ENCODE data around the gene SEZ6L2. TPM values are rescaled to one million over a fixed set of nuclear protein-coding genes. Genes with fewer than 3 reads are reported as not detected.

SEZ6L2 gene
- total and polyA plus RNA-seq, 2 donors (not counting 1 experiment from before 2014, with no cell fraction given): 1.2 to 1.8 TPM

GRCh38 chr16:29854520-29855100 lies 44.7 kb downstream of the SEZ6L2 start:
- Histone ChIP-seq H3K4me2 (ENCODE audit: extremely low read depth, insufficient read depth, low read length) (no peak overlapping the region), H4K20me1 (ENCODE audit: control insufficient read depth, extremely low read depth, insufficient read depth, low read length) (no peaks in the 10 kb centered on the region), H3K9ac (ENCODE audit: insufficient read depth, low read length) (no peak overlapping the region), H3K9me3 (ENCODE audit: control insufficient read depth, insufficient read depth, low read depth, low read length) (no peaks in the 10 kb centered on the region), H3K27me3 (ENCODE audit: control insufficient read depth, insufficient read depth, low read length) (no peaks in the 10 kb centered on the region), H2AFZ (ENCODE audit: low read length) (no peak overlapping the region), H3K4me3 (replicated peaks in 1 of 4; ENCODE audit: control extremely low read depth in 1 of 4, insufficient read depth in 1 of 4, low read depth in 3 of 4, low read length in 4 of 4) (no peak overlapping the region), H3K27ac (ENCODE audit: insufficient read depth, low read length) (no peak overlapping the region), H3K4me1 (ENCODE audit: control insufficient read depth, extremely low read depth, insufficient read depth, low read length) (no peaks in the 10 kb centered on the region), H3K79me2 (ENCODE audit: control insufficient read depth, insufficient read depth, low read length) (no peaks in the 10 kb centered on the region), H3K36me3 (ENCODE audit: control insufficient read depth, insufficient read depth, low read length) (peaks cover 11% of the 10 kb centered on the region)
- DNase-seq (ENCODE audit: low read depth in 2 of 2): no peak
- no peak for TF ChIP-seq CTCF (conservative IDR thresholded peaks at IDR 0.05 in 1 of 2, IDR thresholded peaks at IDR 0.05 in 1 of 2; ENCODE audit: low read depth in 1 of 2, low read length in 2 of 2)
- no peak for TF ChIP-seq EZH2 (IDR thresholded peaks at IDR 0.05; ENCODE audit: low read length, missing control alignments)

- no peaks in the 10 kb centered on the region for H3K79me2 ChIP-seq (ENCODE audit: control insufficient read depth, insufficient read depth, low read length)
- H3K4me3 ChIP-seq (replicated peaks in 1 of 4; ENCODE audit: control extremely low read depth in 1 of 4, insufficient read depth in 1 of 4, low read depth in 3 of 4, low read length in 4 of 4): no peak overlapping the region
- H3K9ac ChIP-seq (ENCODE audit: insufficient read depth, low read length): no peak overlapping the region
- no peak overlapping the region for H2AFZ ChIP-seq (ENCODE audit: low read length)
- H3K27ac ChIP-seq (ENCODE audit: insufficient read depth, low read length): no peak overlapping the region
- H4K20me1 ChIP-seq (ENCODE audit: control insufficient read depth, extremely low read depth, insufficient read depth, low read length): no peaks in the 10 kb centered on the region
- H3K4me1 ChIP-seq (ENCODE audit: control insufficient read depth, extremely low read depth, insufficient read depth, low read length): no peaks in the 10 kb centered on the region
- H3K4me2 ChIP-seq (ENCODE audit: extremely low read depth, insufficient read depth, low read length): no peak overlapping the region
- H3K27me3 ChIP-seq (ENCODE audit: control insufficient read depth, insufficient read depth, low read length): no peaks in the 10 kb centered on the region
- H3K36me3 ChIP-seq (ENCODE audit: control insufficient read depth, insufficient read depth, low read length): peaks cover 15% of the 10 kb centered on the region
- H3K9me3 ChIP-seq (ENCODE audit: control insufficient read depth, insufficient read depth, low read depth, low read length): no peaks in the 10 kb centered on the region
- DNase-seq (ENCODE audit: low read depth in 2 of 2): peak; percentile 31 to 62
- TF ChIP-seq CTCF (conservative IDR thresholded peaks at IDR 0.05 in 1 of 2, IDR thresholded peaks at IDR 0.05 in 1 of 2; ENCODE audit: low read depth in 1 of 2, low read length in 2 of 2) (no peak), EZH2 (IDR thresholded peaks at IDR 0.05; ENCODE audit: low read length, missing control alignments) (no peak)
Measured at GRCh38 chr16:29852654-29853053, 46.7 kb downstream of the SEZ6L2 start.

DNA sequence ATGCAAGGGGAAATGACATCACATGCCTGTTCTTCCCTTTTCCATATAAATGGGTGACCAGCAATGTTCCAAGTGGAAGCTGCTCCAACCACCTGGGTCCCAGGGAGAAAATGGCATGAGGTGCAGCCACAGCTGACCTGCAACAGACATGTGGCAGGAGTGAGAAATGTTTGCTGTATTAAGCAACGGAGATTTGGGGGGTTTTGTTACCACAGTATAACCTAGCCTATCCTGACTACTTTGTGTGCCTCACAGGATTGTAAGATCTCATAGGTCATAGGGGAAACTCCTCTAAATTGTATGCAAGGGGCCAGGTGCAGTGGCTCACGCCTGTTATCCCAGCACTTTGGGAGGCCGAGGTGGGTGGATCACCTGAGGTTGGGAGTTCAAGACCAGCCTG lies 48.4 kb downstream of the SEZ6L2 start:
- Histone ChIP-seq H4K20me1 (ENCODE audit: control insufficient read depth, extremely low read depth, insufficient read depth, low read length) (no peaks in the 10 kb centered on the region), H3K9me3 (ENCODE audit: control insufficient read depth, insufficient read depth, low read depth, low read length) (no peaks in the 10 kb centered on the region), H3K9ac (ENCODE audit: insufficient read depth, low read length) (no peak overlapping the region), H3K79me2 (ENCODE audit: control insufficient read depth, insufficient read depth, low read length) (no peaks in the 10 kb centered on the region), H3K4me1 (ENCODE audit: control insufficient read depth, extremely low read depth, insufficient read depth, low read length) (no peaks in the 10 kb centered on the region), H3K36me3 (ENCODE audit: control insufficient read depth, insufficient read depth, low read length) (peaks cover 24% of the 10 kb centered on the region), H2AFZ (ENCODE audit: low read length) (no peak overlapping the region), H3K4me2 (ENCODE audit: extremely low read depth, insufficient read depth, low read length) (no peak overlapping the region), H3K27ac (ENCODE audit: insufficient read depth, low read length) (no peak overlapping the region), H3K4me3 (replicated peaks in 1 of 4; ENCODE audit: control extremely low read depth in 1 of 4, insufficient read depth in 1 of 4, low read depth in 3 of 4, low read length in 4 of 4) (no peak overlapping the region), H3K27me3 (ENCODE audit: control insufficient read depth, insufficient read depth, low read length) (no peaks in the 10 kb centered on the region)
- DNase-seq (ENCODE audit: low read depth in 2 of 2): no peak
- TF ChIP-seq CTCF (conservative IDR thresholded peaks at IDR 0.05 in 1 of 2, IDR thresholded peaks at IDR 0.05 in 1 of 2; ENCODE audit: low read depth in 1 of 2, low read length in 2 of 2) (no peak), EZH2 (IDR thresholded peaks at IDR 0.05; ENCODE audit: low read length, missing control alignments) (no peak)
